HG03565 (cell line): Measurements from ENCODE around the gene PLEKHA5.
"Not testable (repeated sequence)": the region's sequence is repeated elsewhere in the genome, so short reads cannot be mapped to it uniquely, and the experiment has no call there.

ENCODE experiments used
- ATAC-seq: cut with Tn5 transposase; IDR thresholded peaks from one replicate; pipeline ENCODE4 v1.9.1; 2021; ENCODE audit warnings: mild to moderate bottlenecking, moderate library complexity; ENCODE audit not compliant: unreplicated experiment

PLEKHA5 gene

GRCh38 chr12:19129486-19130223 is at the start of gene PLEKHA5:
Gene PLEKHA5, plus strand, starts transcription at chr12:19129733. Its CDS starts 67 bp downstream, at chr12:19129800.
- no peak for ATAC-seq

GRCh38 chr12:19080918-19081317 is 48.6 kb upstream of the PLEKHA5 start:
- no peak for ATAC-seq

- ATAC-seq, result no peak
Measured at GRCh38 chr12:19082365-19082911, 47.1 kb upstream of the PLEKHA5 start.

- no peak for ATAC-seq
Measured at GRCh38 chr12:19084547-19084946, 45.0 kb upstream of the PLEKHA5 start.

GRCh38 chr12:19085090-19085489 is 44.4 kb upstream of the PLEKHA5 start:
- no peak for ATAC-seq

GRCh38 chr12:19088606-19089005 is 40.9 kb upstream of the PLEKHA5 start:
- ATAC-seq, result no peak

GRCh38 chr12:19092482-19092881 is 37.1 kb upstream of the PLEKHA5 start:
- ATAC-seq, result not testable (repeated sequence)

GRCh38 chr12:19093218-19093617 is 36.3 kb upstream of the PLEKHA5 start:
- no peak for ATAC-seq

- ATAC-seq, result no peak
Measured at GRCh38 chr12:19095331-19095730, 34.2 kb upstream of the PLEKHA5 start.

GRCh38 chr12:19095756-19096480 is 33.6 kb upstream of the PLEKHA5 start:
- ATAC-seq, result no peak

- no peak for ATAC-seq
Measured at GRCh38 chr12:19105463-19105862, 24.1 kb upstream of the PLEKHA5 start.

- ATAC-seq, result no peak
Measured at GRCh38 chr12:19107750-19108149, 21.8 kb upstream of the PLEKHA5 start.

GRCh38 chr12:19110221-19110940 is 19.2 kb upstream of the PLEKHA5 start:
- no peak for ATAC-seq

GRCh38 chr12:19113464-19113863 is 16.1 kb upstream of the PLEKHA5 start:
- no peak for ATAC-seq

GRCh38 chr12:19115285-19115684 is 14.2 kb upstream of the PLEKHA5 start:
- no peak for ATAC-seq

GRCh38 chr12:19119440-19119839 is 10.1 kb upstream of the PLEKHA5 start:
- ATAC-seq, result no peak

- no peak for ATAC-seq
Measured at GRCh38 chr12:19120795-19121194, 8.7 kb upstream of the PLEKHA5 start.

- ATAC-seq, result no peak
Measured at GRCh38 chr12:19121449-19122018, 8.0 kb upstream of the PLEKHA5 start.

GRCh38 chr12:19125325-19125724 is 4.2 kb upstream of the PLEKHA5 start:
- ATAC-seq, result no peak

- ATAC-seq, result no peak
Measured at GRCh38 chr12:19127270-19127669, 2.3 kb upstream of the PLEKHA5 start.

GRCh38 chr12:19128485-19128884 is 1.0 kb upstream of the PLEKHA5 start:
- ATAC-seq, result no peak
